ENCODE data around the gene OR4M1.

- no peak for TF ChIP-seq EP300 (IDR thresholded peaks at IDR 0.05; ENCODE audit: borderline replicate concordance in 1 of 2, control insufficient read depth in 1 of 2, low read depth in 2 of 2, low read length in 2 of 2)
- no peak for TF ChIP-seq NBN (IDR thresholded peaks at IDR 0.05)
- no peak for TF ChIP-seq CTCF (IDR thresholded peaks at IDR 0.05 in 2 of 3, conservative IDR thresholded peaks at IDR 0.05 in 1 of 3; ENCODE audit: control insufficient read depth in 2 of 3, extremely low read depth in 1 of 3, insufficient read depth in 1 of 3, low read depth in 3 of 3, low read length in 3 of 3)
Observed at GRCh38 chr14:19799880-19800279, 26.6 kb downstream of the OR4M1 start.
